Measurements from ENCODE around the gene DLG5.

DLG5 gene

DNA sequence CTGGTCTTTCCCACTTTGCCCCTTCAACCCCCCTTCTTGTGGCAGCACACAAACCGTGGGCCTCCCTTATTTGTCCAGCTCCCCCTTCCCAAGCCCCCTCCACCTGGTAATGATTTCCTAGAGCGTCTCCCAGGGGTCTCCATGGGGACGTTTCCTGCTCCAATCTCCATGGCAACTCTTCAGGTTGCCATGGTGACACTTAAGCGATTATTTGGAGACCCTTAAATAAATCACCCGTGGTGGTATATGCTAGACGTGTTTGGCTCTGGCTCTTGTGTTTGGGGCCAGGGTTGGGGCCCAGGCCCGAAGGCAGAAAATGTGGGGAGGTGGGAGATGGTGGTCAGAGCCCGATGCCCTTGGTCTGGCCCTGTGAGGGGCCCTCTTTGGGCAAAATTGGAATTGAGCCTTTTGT, 41.1 kb upstream of the DLG5 start:
- DNase-seq (no peak), ATAC-seq (ENCODE audit: insufficient read depth, low read depth) (no peak)
- no peak overlapping the region for H3K27ac ChIP-seq (ENCODE audit: low read length)
- H3K4me2 ChIP-seq (ENCODE audit: insufficient read depth, low read length) = no peak overlapping the region
- no peaks in the 10 kb centered on the region for H3K27me3 ChIP-seq (ENCODE audit: insufficient read depth, low read length, poor library complexity)
- no peaks in the 10 kb centered on the region for H4K20me1 ChIP-seq (ENCODE audit: insufficient read depth, low read length)
- no peaks in the 10 kb centered on the region for H3K79me2 ChIP-seq (ENCODE audit: insufficient read depth, low read length)
- H3K9ac ChIP-seq (ENCODE audit: low read depth, low read length) = no peak overlapping the region
- H2AFZ ChIP-seq (ENCODE audit: low read depth, low read length) = no peak overlapping the region
- H3K36me3 ChIP-seq (ENCODE audit: insufficient read depth, low read length) = no peaks in the 10 kb centered on the region; the same call in 1 of the 2 replicates
- no peaks in the 10 kb centered on the region for H3K9me3 ChIP-seq (ENCODE audit: insufficient read depth, low read length, severe bottlenecking)
- peaks cover 9% of the 10 kb centered on the region for H3K4me1 ChIP-seq (ENCODE audit: insufficient read depth, low read length)
- no peak for TF ChIP-seq EZH2 (IDR thresholded peaks at IDR 0.05; ENCODE audit: borderline replicate concordance, low read depth, low read length, severe bottlenecking)
- no peak for TF ChIP-seq CTCF (IDR thresholded peaks at IDR 0.05; ENCODE audit: borderline replicate concordance, extremely low read depth, low read length, poor library complexity, severe bottlenecking)
- H3K4me3 ChIP-seq (ENCODE audit: low read depth in 1 of 2, low read length in 2 of 2) = no peak overlapping the region

GRCh38 chr10:77965294-77965693, 38.7 kb upstream of the DLG5 start:
- no peaks in the 10 kb centered on the region for H3K9me3 ChIP-seq (ENCODE audit: insufficient read depth, low read length, severe bottlenecking)
- H3K27me3 ChIP-seq (ENCODE audit: insufficient read depth, low read length, poor library complexity) = no peaks in the 10 kb centered on the region
- no peak overlapping the region for H3K4me2 ChIP-seq (ENCODE audit: insufficient read depth, low read length)
- TF ChIP-seq CTCF (IDR thresholded peaks at IDR 0.05; ENCODE audit: borderline replicate concordance, extremely low read depth, low read length, poor library complexity, severe bottlenecking) (no peak), EZH2 (IDR thresholded peaks at IDR 0.05; ENCODE audit: borderline replicate concordance, low read depth, low read length, severe bottlenecking) (no peak)
- H2AFZ ChIP-seq (ENCODE audit: low read depth, low read length) = no peak overlapping the region
- ATAC-seq (ENCODE audit: insufficient read depth, low read depth) (no peak), DNase-seq (no peak)
- H3K27ac ChIP-seq (ENCODE audit: low read length) = no peak overlapping the region
- no peaks in the 10 kb centered on the region for H4K20me1 ChIP-seq (ENCODE audit: insufficient read depth, low read length)
- no peak overlapping the region for H3K4me3 ChIP-seq (ENCODE audit: low read depth in 1 of 2, low read length in 2 of 2)
- H3K36me3 ChIP-seq (ENCODE audit: insufficient read depth, low read length) = no peaks in the 10 kb centered on the region; the same call in 1 of the 2 replicates
- no peaks in the 10 kb centered on the region for H3K79me2 ChIP-seq (ENCODE audit: insufficient read depth, low read length)
- H3K4me1 ChIP-seq (ENCODE audit: insufficient read depth, low read length) = no peaks in the 10 kb centered on the region
- no peak overlapping the region for H3K9ac ChIP-seq (ENCODE audit: low read depth, low read length)

DNA sequence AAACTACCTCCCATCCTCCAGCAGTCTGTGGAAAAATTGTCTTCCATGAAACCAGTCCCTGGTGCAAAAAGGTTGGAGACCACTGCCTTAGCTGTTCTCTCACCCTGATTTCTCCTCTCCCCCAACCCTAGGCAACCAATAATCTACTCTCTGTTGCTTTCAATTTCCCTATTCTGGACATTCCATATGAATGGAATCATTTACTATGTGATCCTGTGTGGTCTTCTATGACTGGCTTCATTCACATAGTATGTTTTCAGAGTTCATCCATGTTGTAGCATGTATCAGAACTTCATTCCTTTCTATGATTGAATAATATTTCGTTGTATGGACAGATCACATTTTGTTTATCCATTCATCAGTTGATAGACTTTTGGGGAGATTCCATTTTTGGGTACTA, 38.3 kb upstream of the DLG5 start:
- H3K9me3 ChIP-seq (ENCODE audit: insufficient read depth, low read length, severe bottlenecking) = no peaks in the 10 kb centered on the region
- no peak overlapping the region for H2AFZ ChIP-seq (ENCODE audit: low read depth, low read length)
- no peaks in the 10 kb centered on the region for H3K79me2 ChIP-seq (ENCODE audit: insufficient read depth, low read length)
- H3K4me3 ChIP-seq (ENCODE audit: low read depth in 1 of 2, low read length in 2 of 2) = no peak overlapping the region
- no peaks in the 10 kb centered on the region; the same call in 1 of the 2 replicates for H3K36me3 ChIP-seq (ENCODE audit: insufficient read depth, low read length)
- TF ChIP-seq EZH2 (IDR thresholded peaks at IDR 0.05; ENCODE audit: borderline replicate concordance, low read depth, low read length, severe bottlenecking) (no peak), CTCF (IDR thresholded peaks at IDR 0.05; ENCODE audit: borderline replicate concordance, extremely low read depth, low read length, poor library complexity, severe bottlenecking) (no peak)
- DNase-seq = no peak
- H3K4me1 ChIP-seq (ENCODE audit: insufficient read depth, low read length) = no peaks in the 10 kb centered on the region
- no peak overlapping the region for H3K4me2 ChIP-seq (ENCODE audit: insufficient read depth, low read length)
- H3K9ac ChIP-seq (ENCODE audit: low read depth, low read length) = no peak overlapping the region
- no peaks in the 10 kb centered on the region for H3K27me3 ChIP-seq (ENCODE audit: insufficient read depth, low read length, poor library complexity)
- no peaks in the 10 kb centered on the region for H4K20me1 ChIP-seq (ENCODE audit: insufficient read depth, low read length)
- no peak overlapping the region for H3K27ac ChIP-seq (ENCODE audit: low read length)
- no peak for ATAC-seq (ENCODE audit: insufficient read depth, low read depth)

- no peak for ATAC-seq (ENCODE audit: insufficient read depth, low read depth)
These were observed 37.3 kb upstream of the DLG5 start for GRCh38 chr10:77963901-77964300.

More at GRCh38 chr10:77963901-77964300, 37.3 kb upstream of the DLG5 start:
- H3K27me3 ChIP-seq (ENCODE audit: insufficient read depth, low read length, poor library complexity) = no peaks in the 10 kb centered on the region
- H3K4me3 ChIP-seq (ENCODE audit: low read depth in 1 of 2, low read length in 2 of 2) = no peak overlapping the region
- TF ChIP-seq EZH2 (IDR thresholded peaks at IDR 0.05; ENCODE audit: borderline replicate concordance, low read depth, low read length, severe bottlenecking) (no peak), CTCF (IDR thresholded peaks at IDR 0.05; ENCODE audit: borderline replicate concordance, extremely low read depth, low read length, poor library complexity, severe bottlenecking) (no peak)
- H3K9ac ChIP-seq (ENCODE audit: low read depth, low read length) = no peak overlapping the region
- no peaks in the 10 kb centered on the region for H3K4me1 ChIP-seq (ENCODE audit: insufficient read depth, low read length)
- H3K79me2 ChIP-seq (ENCODE audit: insufficient read depth, low read length) = no peaks in the 10 kb centered on the region
- no peak overlapping the region for H3K27ac ChIP-seq (ENCODE audit: low read length)
- no peak overlapping the region for H3K4me2 ChIP-seq (ENCODE audit: insufficient read depth, low read length)
- DNase-seq = no peak
- no peaks in the 10 kb centered on the region for H3K36me3 ChIP-seq (ENCODE audit: insufficient read depth, low read length)
- no peak overlapping the region for H2AFZ ChIP-seq (ENCODE audit: low read depth, low read length)
- H4K20me1 ChIP-seq (ENCODE audit: insufficient read depth, low read length) = no peaks in the 10 kb centered on the region
- H3K9me3 ChIP-seq (ENCODE audit: insufficient read depth, low read length, severe bottlenecking) = no peaks in the 10 kb centered on the region
